Uterus (tissue), 2 donors: ENCODE results near the gene CR1.

Experiments used
- CTCF ChIP-seq, 4 experiments: fragments of 200-600 bp in 2 of 4; fragments of 450-650 bp in 2 of 4; sonication (generic) in 2 of 4; IDR thresholded peaks; one replicate each; pipeline ENCODE4 v1.5.1; 2016 to 2019; ENCODE audit warnings: antibody characterized with exemption in 4 of 4, mild to moderate bottlenecking in 2 of 4, moderate library complexity in 1 of 4
- POLR2A ChIP-seq, 2 donors: fragments of 450-650 bp; IDR thresholded peaks; one replicate each; pipeline ENCODE4 v1.6.1; 2016; ENCODE audit warnings: antibody characterized with exemption in 2 of 2, mild to moderate bottlenecking in 1 of 2, moderate library complexity in 1 of 2

DNA sequence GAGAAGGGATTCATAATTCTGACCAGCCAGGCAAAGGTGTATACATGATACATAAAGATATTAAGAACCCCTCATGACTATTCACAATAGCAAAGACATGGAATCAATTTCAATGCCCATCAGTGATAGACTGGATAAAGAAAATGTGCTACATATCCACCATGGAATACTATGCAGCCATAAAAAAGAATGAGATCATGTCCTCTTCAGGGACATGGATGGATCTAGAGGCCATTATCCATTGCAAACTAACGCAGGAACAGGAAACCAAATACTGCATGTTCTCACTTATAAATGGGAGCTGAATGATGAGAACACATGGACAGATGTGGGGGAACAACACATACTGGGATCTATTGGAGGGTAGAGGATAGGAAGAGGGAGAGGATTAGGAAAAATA, 170.4 kb downstream of the CR1 start:
- no peak for TF ChIP-seq POLR2A (IDR thresholded peaks at IDR 0.05)
- TF ChIP-seq CTCF (IDR thresholded peaks at IDR 0.05), result no peak
